Left ventricle myocardium inferior (tissue), 1 donor: ENCODE results near the gene NDC1. TPM values are rescaled to one million over a fixed set of nuclear protein-coding genes. Genes with fewer than 3 reads are reported as not detected.

Experiments used
- DNase-seq: peaks from one replicate; pipeline ENCODE4 v3.0.0-alpha.2; 2020
- H3K27ac ChIP-seq: fragments of 200-600 bp; replicated peaks from 2 replicates; pipeline ENCODE4 v1.8.0; 2021
- H3K27me3 ChIP-seq: fragments of 200-600 bp; 2 replicates; pipeline ENCODE4 v1.8.0; 2021; ENCODE audit warnings: low read depth
- H3K36me3 ChIP-seq: fragments of 200-600 bp; 2 replicates; pipeline ENCODE4 v1.8.0; 2021
- H3K4me1 ChIP-seq: fragments of 200-600 bp; 2 replicates; pipeline ENCODE4 v1.8.0; 2021
- H3K4me3 ChIP-seq: fragments of 200-600 bp; 2 replicates; pipeline ENCODE4 v1.8.0; 2021; ENCODE audit warnings: mild to moderate bottlenecking, moderate library complexity
- H3K9me3 ChIP-seq: fragments of 200-600 bp; replicated peaks from 2 replicates; pipeline ENCODE4 v1.8.0; 2021
- CTCF ChIP-seq: fragments of 200-600 bp; IDR thresholded peaks from 2 replicates; pipeline ENCODE4 v1.8.0; 2021; ENCODE audit warnings: antibody characterized with exemption, mild to moderate bottlenecking, borderline replicate concordance
- intact Hi-C: fragments of 100-400 bp; cut with micrococcal nuclease; formaldehyde crosslinking; loops from one replicate; pipeline ENCODE4 v1.11.0; 2022
- total RNA-seq: library from RNA; stranded (reverse); fragmentation: NEBNext Ultra II Directional; extraction: Animal tissue kit (Norgen Biotek cat#: 25700); gene quantifications from one replicate; pipeline ENCODE4 v1.2.1, GENCODE V29; 2021
- donor health status: DM: no; HTN: yes; CAD: no; lungs with severe emphysema.

Gene NDC1
- total RNA-seq, 1 donor from 2014 or later, result 5.7 TPM

GRCh38 chr1:53799141-53799540 lies 39.0 kb downstream of the NDC1 start:
- H3K27ac ChIP-seq, result no peak overlapping the region
- no peaks in the 10 kb centered on the region for H3K27me3 ChIP-seq
- DNase-seq, result no peak
- intact Hi-C loops, result no loop called here
- no peaks in the 10 kb centered on the region for H3K9me3 ChIP-seq
- TF ChIP-seq CTCF, result no peak
- H3K4me1 ChIP-seq, result no peaks in the 10 kb centered on the region
- H3K4me3 ChIP-seq, result no peak overlapping the region
- peaks cover 60% of the 10 kb centered on the region for H3K36me3 ChIP-seq

DNA sequence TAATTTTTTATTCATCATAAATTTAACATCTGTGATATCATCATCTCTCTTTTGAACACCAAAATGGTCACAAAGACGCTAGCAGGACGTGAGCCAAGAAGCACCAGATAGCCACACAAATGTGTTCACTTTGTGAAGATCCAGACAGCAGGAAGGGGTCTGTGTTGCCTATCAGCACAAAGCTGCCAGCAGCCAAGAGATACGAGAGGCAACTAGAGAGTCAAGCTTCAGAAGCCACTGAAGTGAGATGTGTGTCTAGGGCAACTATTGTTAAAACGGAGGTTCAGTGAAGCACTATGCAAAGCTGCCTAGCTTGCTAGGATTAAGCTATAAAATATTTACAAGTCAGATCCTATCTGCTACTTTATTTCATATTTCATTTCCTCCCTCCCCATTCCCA lies 45.3 kb downstream of the NDC1 start:
- H3K9me3 ChIP-seq, result no peaks in the 10 kb centered on the region
- peaks cover 45% of the 10 kb centered on the region for H3K36me3 ChIP-seq
- no peaks in the 10 kb centered on the region for H3K27me3 ChIP-seq
- intact Hi-C loops, result no loop called here
- H3K4me1 ChIP-seq, result no peaks in the 10 kb centered on the region
- DNase-seq, result no peak
- H3K27ac ChIP-seq, result no peak overlapping the region
- no peak for TF ChIP-seq CTCF
- H3K4me3 ChIP-seq, result no peak overlapping the region

DNA sequence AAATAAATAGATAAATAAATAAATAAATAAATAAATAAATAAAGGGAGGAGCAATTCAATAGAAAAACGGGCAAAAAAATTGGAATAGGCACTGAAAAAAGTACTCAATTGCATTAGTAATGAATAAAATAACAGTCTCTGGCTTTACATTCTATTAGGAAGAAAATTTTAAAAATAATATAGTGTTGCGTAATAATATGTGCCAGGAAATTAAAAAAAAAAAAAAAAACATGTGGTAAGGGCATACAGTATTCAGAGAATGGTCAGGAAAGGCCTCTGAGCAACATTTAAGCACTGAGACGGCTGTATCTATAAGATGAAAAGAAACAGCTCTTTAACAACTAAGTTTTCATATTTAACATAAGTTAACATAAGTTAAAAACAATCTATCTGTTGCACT lies 50.4 kb downstream of the NDC1 start:
- no peak overlapping the region for H3K27ac ChIP-seq
- no peak for DNase-seq
- intact Hi-C loops, result no loop called here
- no peak for TF ChIP-seq CTCF
- H3K4me3 ChIP-seq, result no peak overlapping the region
- H3K36me3 ChIP-seq, result peaks cover 52% of the 10 kb centered on the region
- no peaks in the 10 kb centered on the region for H3K27me3 ChIP-seq
- H3K4me1 ChIP-seq, result no peaks in the 10 kb centered on the region
- H3K9me3 ChIP-seq, result no peaks in the 10 kb centered on the region

GRCh38 chr1:53783056-53783455 lies 55.0 kb downstream of the NDC1 start:
- H3K36me3 ChIP-seq, result peaks cover 33% of the 10 kb centered on the region
- H3K9me3 ChIP-seq, result no peaks in the 10 kb centered on the region
- TF ChIP-seq CTCF, result no peak
- no peaks in the 10 kb centered on the region for H3K27me3 ChIP-seq
- no peaks in the 10 kb centered on the region for H3K4me1 ChIP-seq
- no peak for DNase-seq
- intact Hi-C loops, result no loop called here
- H3K27ac ChIP-seq, result no peak overlapping the region
- H3K4me3 ChIP-seq, result no peak overlapping the region

- no peaks in the 10 kb centered on the region for H3K4me1 ChIP-seq
- H3K27me3 ChIP-seq, result no peaks in the 10 kb centered on the region
- intact Hi-C loops, result no loop called here
- no peak overlapping the region for H3K4me3 ChIP-seq
- no peak overlapping the region for H3K27ac ChIP-seq
- no peak for DNase-seq
- no peak for TF ChIP-seq CTCF
- peaks cover 38% of the 10 kb centered on the region for H3K36me3 ChIP-seq
- H3K9me3 ChIP-seq, result no peaks in the 10 kb centered on the region
These were observed 56.4 kb downstream of the NDC1 start for GRCh38 chr1:53781654-53782053.

GRCh38 chr1:53777272-53777671 lies 60.8 kb downstream of the NDC1 start:
- intact Hi-C loops, result no loop called here
- TF ChIP-seq CTCF, result no peak
- H3K36me3 ChIP-seq, result peaks cover 15% of the 10 kb centered on the region
- DNase-seq, result no peak
- H3K4me1 ChIP-seq, result no peaks in the 10 kb centered on the region
- H3K4me3 ChIP-seq, result no peak overlapping the region
- H3K27me3 ChIP-seq, result no peaks in the 10 kb centered on the region
- no peak overlapping the region for H3K27ac ChIP-seq
- no peaks in the 10 kb centered on the region for H3K9me3 ChIP-seq
